ENCODE measurements around the gene SRXN1.

The SRXN1 gene

GRCh38 chr20:635028-635892, 17.7 kb downstream of the SRXN1 start:
- no peak for DNase-seq (ENCODE audit: low spot score)
- TF ChIP-seq CTCF (IDR thresholded peaks at IDR 0.05) = no peak
- Histone ChIP-seq H3K27ac (no peak overlapping the region), H3K4me3 (no peak overlapping the region)

- Histone ChIP-seq H3K4me3 (no peak overlapping the region), H3K27ac (no peak overlapping the region)
- DNase-seq (ENCODE audit: low spot score) = no peak
- TF ChIP-seq CTCF (IDR thresholded peaks at IDR 0.05) = no peak
Observed at GRCh38 chr20:634148-634925, 18.7 kb downstream of the SRXN1 start.

GRCh38 chr20:631101-631500, 21.9 kb downstream of the SRXN1 start:
- H3K4me3 ChIP-seq = no peak overlapping the region
- no peak overlapping the region for H3K27ac ChIP-seq
- no peak for DNase-seq (ENCODE audit: low spot score)
- TF ChIP-seq CTCF (IDR thresholded peaks at IDR 0.05) = no peak

- no peak for DNase-seq (ENCODE audit: low spot score)
- TF ChIP-seq CTCF (IDR thresholded peaks at IDR 0.05) = no peak
- no peak overlapping the region for H3K4me3 ChIP-seq
- no peak overlapping the region for H3K27ac ChIP-seq
Observed at GRCh38 chr20:626579-626978, 26.4 kb downstream of the SRXN1 start.

GRCh38 chr20:625360-625932, 27.6 kb downstream of the SRXN1 start:
- H3K4me3 ChIP-seq = no peak overlapping the region
- no peak for DNase-seq (ENCODE audit: low spot score)
- no peak overlapping the region for H3K27ac ChIP-seq
- TF ChIP-seq CTCF (IDR thresholded peaks at IDR 0.05) = no peak

- Histone ChIP-seq H3K27ac (no peak overlapping the region), H3K4me3 (no peak overlapping the region)
- DNase-seq (ENCODE audit: low spot score) = no peak
- no peak for TF ChIP-seq CTCF (IDR thresholded peaks at IDR 0.05)
Observed at GRCh38 chr20:623704-624103, 29.3 kb downstream of the SRXN1 start.
